OCI-LY7 (cell line): ENCODE data around the gene GRID2.

ENCODE experiments used
- CTCF ChIP-seq: fragments of 200-600 bp; sonication (generic); conservative IDR thresholded peaks from 2 replicates; pipeline ENCODE4 v1.5.1; 2014; ENCODE audit warnings: mild to moderate bottlenecking, antibody characterized with exemption, low read length, moderate library complexity, mixed read lengths
- EZH2phosphoT487 ChIP-seq: fragments of 200-600 bp; sonication (generic); IDR thresholded peaks from 2 replicates; pipeline ENCODE4 v1.6.1; 2018; ENCODE audit warnings: low read depth, borderline replicate concordance, mild to moderate bottlenecking, mixed run types, antibody characterized with exemption, low read length, moderate library complexity, mixed read lengths

GRCh38 chr4:92328095-92328494 is 24.3 kb downstream of the GRID2 start:
- TF ChIP-seq CTCF (no peak), EZH2phosphoT487 (no peak)
